ENCODE data around the gene SLC25A22.
A peak's percentile ranks its signal among the peaks of the same experiment; 100 is the strongest.

Gene SLC25A22

DNA sequence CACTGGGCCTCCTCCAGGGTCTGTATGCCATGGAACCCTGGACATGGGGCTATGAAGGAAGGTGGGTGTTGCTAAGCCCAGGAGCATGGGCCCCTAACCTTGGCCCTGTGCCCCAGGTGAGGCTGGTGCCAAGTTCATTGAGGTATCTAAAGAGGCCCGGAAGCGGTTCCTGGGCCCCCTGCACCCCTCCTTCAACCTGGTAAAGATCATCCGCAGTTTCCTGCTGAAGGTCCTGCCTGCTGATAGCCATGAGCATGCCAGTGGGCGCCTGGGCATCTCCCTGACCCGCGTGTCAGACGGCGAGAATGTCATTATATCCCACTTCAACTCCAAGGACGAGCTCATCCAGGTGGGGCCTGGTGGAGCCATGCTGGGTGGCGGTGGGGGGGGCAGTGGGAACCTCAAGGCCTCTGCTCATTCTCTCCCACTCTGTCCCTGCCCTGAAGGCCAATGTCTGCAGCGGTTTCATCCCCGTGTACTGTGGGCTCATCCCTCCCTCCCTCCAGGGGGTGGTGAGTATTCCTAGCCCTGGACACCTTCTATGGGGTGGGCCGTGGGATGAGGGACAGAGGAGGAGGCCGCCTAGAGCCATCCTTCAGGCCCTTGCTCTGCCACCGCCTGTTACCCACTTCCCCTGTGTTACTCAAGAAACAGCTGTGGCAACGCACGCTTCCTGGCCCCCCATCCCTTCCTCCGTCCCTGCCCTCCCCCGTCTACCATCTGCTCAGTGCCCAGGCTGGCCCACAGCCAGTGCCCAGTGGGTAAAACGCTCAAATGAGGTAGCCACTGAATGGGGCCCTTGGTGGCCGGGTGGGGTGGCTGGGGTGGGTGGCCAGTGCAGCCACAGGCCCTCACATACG lies 23.7 kb upstream of the SLC25A22 start:
- DNase-seq = no peak

DNA sequence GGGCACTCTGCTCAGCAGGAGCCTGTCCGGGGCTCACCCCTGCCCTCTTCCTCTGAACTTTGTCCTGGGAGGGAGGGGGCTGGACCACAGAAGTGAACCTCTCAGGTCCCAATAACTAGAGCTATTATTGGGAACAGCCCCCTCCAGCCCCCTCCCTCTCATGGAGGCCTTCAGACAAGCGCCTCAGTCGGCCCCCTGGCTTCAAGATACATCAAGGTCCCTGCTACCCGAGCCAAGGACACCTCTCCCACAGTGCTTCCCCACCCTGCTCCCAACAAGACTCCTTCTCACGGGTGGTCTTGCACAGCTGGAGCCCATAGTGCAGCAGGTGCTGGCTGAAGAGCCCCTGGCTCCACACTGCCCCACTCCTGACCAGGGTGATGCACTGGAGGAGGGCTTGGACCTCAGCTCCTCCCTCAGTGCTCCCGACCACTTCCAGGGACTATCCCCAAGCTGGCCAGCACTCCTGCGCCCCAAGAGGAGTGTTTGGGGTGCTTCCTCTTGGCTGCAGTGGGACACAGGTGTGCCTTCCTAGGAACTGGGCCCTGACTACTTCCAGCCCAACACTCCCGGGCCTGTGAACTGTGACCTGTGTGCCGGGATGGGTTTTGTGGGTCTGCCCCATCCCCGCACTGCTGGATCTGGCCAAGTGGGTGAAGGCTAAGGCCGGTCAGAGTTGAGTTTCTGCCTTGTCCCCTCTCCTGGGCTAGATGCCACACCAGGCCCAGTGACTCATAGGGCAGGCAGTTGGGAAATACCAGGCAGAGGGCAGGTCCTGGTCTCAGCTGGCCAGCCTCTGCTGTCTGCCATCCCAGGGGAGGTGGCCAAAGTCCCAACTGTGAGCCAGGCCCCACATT lies 22.8 kb upstream of the SLC25A22 start:
- DNase-seq = no peak

DNA sequence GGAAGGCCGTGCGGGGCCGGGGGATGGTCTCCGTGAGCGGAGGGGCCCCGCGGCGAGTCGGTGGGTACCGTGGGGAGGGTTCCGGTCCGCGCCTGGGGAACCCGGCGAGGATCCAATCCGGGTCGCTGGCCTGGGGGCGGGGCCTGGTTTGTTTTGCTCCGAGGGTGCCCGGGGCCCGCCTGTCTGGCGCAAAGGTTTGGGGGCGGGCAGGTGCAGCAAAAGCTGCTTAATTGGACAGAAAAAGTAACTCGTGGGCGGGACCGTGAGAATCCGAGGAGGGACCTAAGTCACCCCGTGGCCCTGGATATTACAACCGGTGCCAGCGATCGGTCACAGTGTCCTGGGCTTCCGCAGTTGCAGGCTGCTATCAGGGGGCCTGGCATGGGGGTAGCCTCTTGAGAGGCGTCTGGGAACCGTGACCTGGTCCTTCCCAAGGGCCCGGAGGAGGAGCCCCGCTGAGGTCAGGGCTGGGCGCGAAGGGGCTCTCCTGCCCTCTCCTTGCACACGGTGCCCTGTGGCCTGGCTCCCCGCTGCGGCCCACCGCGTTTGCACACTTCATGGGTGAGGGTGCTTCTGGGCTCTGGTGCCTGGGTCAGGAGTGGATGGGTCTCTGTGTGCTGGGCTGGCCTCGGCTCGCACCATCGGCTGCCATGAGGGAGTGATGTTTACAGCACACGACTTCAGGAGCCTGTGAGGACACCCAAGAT lies 22.0 kb upstream of the SLC25A22 start:
- DNase-seq = peak; percentile 72

DNA sequence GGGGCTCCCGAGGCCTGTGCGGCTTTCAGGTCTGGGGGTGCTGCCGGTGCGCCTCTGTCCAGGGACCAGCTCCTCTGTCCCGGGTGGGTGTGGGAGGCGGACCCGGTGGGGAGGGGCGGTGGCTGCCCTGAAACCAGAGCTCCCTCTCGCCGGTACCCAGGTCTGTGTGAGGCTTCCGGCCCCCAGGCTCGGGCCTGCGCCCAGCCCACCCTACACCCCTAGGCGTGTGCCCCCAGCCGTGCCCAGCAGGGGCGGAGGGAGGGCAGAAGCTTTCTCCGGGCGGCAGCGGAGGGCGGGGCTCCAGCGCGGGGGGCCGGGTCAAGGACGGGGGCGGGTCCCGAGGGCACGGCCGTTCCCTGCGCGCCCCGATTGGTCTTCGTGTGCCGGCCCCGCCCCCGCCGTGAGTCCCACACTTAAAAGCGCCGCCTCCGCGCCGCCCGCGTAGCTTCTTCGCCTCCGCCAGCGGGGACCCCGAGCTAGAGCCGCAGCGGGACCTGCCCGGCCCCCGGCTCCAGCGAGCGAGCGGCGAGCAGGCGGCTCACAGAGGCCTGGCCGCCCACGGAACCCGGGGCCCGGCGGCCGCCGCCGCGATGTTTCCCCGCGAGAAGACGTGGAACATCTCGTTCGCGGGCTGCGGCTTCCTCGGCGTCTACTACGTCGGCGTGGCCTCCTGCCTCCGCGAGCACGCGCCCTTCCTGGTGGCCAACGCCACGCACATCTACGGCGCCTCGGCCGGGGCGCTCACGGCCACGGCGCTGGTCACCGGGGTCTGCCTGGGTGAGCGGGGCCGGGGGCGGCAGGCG lies 21.2 kb upstream of the SLC25A22 start:
- DNase-seq = peak; percentile 93

DNA sequence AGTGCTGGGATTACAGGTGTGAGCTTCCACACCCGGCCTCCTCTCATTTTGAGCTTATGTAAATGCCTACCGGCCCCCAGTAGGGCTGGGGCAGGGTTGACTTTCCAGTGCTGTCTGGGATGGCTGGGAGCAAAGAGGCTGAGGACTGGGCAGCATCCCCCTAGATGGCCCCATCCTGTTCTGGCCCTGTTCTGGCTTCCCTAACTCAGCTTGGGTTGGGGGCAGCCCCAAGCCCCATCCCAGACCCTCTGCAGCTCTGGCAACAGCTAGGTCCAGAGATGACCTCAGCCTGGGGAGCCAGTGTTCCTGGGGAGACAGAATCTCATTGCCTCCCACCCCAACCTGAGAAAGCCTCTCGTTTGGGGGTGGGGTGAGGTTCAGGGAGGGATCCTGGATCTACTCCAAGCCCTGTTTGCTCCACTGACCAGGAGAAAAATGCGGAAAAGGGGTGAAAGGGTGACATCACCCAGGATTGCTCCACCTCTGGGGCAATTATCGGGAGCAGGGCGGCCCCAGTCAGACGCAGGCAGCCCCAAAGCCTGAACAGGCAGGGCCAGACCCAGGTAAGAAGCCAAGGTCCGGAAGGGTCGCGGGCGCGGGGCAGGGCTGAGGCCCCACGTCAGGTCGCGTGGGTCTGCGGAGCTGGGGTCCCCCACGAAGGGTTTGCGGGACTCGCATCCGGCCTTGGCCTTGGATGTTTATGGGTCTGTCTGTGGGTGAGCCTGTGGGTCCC lies 20.5 kb upstream of the SLC25A22 start, which contains the start of gene PNPLA2:
PNPLA2 (plus strand) TSS at position 519 of the 733 bp plus-strand sequence. CDS start 805 bp downstream, outside the sequence.
- DNase-seq = no peak

DNA sequence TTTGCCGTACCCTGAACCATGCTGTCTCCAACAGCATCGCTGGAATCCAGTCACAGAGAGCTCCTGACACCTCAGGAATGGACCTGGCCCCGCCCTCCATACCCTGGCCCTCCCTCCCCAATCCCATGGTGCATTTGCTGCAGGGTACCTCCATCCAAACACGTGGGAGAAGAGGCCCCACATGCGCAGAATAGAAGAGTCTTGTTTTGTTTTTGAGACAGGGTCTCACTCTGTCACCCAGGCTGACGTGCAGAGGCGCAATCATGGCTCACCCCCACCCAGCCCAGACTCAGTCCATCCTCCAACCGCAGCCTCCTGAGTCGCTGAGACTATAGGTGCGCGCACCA lies 18.3 kb upstream of the SLC25A22 start:
- no peak for DNase-seq

DNA sequence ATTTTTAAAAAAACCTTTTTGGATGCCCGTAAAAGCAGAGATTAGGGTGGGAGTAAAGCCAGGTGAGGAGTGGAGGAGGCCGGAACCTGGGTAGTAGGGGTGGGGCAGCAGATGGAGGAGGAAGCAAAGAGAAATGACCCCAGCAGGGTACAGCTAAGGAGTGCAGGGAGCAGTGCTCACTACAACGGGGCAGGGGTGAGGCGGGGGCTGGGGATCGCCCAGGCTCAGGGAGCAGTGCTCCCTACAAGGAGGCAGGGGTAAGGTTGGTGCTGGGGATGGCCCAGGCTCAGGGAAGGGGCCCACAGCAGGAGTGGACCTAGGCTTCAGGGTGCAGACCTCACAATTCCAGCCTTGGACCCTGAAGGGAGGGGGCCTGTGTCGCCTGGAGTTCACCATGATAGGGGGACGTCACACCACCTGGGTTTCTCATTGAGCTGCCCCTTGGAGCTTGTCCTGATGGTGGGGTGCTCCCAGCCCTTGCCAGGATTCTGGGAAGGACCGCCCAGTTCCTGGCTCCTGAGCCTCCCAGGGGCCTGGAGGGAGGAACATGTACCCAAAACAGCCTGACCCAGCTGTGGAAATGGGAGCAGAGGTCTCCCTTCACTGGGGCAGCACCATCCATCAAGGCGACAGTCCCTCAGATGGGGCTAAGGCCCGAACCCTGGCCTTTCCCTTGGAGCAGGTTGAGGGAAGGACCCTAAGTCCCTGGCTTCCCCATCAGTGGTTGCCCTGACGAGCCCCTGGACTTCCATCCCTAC lies 17.8 kb upstream of the SLC25A22 start:
- no peak for DNase-seq

DNA sequence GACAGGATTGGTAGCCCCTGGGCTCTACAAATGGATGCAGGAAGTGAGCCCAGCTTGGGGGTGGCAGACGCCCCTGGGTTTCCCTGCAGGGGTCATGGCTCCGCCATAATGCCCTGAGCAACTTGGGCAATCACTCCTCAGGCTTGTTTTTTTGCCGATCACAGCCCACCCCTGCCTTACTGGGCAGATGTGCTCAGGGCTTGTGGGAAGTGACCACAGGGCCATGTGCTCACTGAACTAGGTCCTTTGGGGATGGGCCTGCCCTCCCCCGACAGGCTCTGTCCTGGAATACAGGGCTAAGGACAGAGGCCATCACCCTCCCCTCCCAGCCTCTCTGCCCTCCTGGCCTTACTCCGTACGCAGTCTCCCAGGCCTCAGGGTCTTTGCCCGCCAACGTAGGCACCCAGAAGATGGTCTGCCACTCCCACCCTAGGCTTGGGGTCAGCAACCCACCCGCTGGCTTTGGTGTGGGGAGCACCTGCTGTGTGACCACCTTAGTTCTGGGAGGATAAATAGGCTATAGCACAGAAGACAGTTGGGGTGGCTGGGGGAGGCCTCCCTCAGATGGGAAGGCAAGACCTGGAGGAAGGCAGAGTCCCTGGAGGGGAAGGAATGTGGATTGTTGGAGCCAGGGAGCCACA lies 15.5 kb upstream of the SLC25A22 start:
- no peak for DNase-seq

DNA sequence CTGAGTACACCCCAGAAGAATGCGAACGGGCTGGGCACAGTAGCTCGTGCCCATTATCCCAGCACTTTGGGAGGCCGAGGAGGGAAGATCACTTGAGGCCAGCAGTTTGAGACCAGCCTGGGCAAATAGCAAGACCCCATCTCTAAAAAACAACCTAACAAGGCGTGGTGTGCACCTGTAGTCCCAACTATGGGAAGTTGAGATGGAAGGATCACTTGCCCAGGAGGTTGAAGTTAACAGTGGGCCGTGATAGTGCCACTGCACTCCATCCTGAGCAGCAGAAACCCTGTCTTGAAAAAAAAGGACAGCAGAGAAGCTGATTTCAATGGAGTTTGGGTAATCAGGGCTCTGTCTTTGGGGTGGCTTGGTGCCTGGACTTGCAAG lies 15.0 kb upstream of the SLC25A22 start:
- DNase-seq = no peak

DNA sequence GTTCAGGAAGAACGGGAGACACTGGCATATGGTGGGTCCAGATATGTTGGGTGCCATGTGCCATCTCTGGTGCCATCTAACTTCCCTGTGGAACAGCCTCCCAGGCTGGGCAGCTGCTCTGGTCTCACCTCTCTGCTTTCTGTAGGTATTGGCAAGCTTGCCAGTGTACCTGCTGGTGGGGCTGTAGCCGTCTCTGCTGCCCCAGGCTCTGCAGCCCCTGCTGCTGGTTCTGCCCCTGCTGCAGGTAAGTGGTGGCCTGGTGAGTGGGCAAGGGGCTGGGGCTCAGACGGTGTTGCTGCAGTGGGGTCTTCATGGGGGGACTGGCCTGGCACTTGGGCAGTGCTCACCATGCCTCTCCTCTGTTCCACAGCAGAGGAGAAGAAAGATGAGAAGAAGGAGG lies 14.3 kb upstream of the SLC25A22 start:
- DNase-seq = no peak

DNA sequence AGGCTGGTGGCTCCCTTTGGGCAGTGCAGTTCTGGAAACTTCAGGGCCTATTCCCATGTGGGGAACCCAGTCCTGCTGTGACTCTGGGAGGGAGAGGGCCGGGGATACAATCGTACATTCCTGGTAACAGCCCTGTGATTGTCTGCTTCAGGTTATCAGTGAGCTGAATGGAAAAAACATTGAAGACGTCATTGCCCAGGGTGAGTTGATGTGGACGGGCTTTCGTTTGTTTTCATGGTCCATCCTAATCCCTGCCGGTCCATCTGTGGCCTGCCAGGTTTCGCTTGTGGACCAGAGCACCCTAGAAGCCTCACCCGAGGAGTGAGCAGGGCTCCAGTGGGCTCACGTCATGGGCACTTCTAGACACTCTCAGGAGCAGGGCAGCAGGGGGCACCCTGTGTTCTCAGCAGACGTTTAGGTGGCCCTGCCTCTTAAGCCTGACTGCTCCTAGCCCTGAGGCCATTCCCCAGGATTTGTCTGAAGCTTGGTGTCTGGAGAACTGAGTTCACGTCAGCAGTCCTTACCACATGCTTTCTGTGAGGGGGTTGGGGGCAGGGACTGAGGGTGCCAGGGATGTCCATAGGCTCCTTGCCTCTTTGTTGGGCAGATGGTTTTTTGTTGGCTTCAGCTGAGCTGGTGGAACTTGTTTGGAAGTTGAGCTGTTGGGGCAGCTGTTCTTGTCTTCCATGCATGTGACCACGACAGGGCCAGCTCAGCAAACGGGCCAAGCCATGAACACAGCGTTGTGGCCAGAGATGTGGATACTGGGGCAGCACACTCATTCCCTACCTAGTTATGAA lies 13.6 kb upstream of the SLC25A22 start:
- DNase-seq = no peak

DNA sequence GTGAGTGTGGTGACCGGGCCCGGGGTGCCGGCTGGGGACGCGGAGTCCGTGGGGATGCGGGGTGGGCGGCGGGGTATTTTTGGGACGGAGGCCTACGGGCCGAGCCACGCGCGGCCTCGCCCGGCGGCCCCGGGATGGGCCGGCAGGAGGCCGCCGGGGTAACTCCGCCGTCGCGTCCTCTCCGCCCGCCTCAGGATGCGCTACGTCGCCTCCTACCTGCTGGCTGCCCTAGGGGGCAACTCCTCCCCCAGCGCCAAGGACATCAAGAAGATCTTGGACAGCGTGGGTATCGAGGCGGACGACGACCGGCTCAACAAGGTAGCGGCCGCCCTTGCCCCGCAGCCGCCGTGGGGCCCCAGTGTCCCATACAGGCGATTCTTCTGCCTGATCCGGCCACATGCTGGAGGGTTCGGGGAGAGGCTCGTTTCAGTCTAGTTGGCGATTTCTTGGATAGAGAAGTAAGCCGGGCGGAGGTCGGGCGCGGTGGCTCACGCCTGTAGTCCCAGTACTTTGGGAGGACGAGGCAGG lies 12.0 kb upstream of the SLC25A22 start:
- DNase-seq = no peak

DNA sequence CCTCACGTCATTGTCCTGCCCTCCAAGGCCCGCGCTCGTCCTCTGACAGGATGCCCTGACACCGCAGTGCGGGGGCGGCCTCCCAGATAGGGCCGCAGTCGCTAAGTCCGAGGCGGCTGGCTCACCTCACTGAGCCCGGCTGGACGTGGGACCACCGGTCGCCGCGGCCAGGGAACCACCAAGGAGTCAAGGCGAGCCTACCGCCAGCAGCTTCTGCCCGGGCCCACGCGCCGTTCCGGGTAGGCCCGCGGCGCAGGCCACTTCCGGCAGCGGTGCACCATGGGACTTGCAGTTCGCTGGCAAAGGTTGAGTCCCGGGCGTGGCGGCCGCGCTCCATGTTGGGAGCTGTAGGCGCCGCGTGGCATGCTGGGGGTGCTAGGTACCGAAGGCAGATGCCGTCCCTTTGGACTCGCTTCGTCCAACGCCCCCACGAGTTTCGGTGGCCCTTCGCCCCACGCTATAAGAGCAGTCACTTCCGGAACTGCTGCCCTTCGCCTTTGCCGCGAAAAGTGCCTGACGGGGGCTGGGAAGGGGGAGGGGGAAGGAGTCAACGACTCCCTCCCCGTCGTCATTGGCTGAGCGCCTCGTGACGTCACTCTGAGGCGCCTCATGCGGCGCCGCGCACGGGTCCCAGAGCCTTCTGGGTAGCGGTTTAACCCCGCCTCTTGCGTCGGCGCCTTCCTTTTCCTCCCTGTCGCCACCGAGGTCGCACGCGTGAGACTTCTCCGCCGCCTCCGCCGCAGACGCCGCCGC lies 11.4 kb upstream of the SLC25A22 start, which contains the start of gene RPLP2:
RPLP2 (plus strand) TSS at position 681 of the 753 bp plus-strand sequence. CDS start 268 bp downstream, outside the sequence.
- peak; percentile 100 for DNase-seq

DNA sequence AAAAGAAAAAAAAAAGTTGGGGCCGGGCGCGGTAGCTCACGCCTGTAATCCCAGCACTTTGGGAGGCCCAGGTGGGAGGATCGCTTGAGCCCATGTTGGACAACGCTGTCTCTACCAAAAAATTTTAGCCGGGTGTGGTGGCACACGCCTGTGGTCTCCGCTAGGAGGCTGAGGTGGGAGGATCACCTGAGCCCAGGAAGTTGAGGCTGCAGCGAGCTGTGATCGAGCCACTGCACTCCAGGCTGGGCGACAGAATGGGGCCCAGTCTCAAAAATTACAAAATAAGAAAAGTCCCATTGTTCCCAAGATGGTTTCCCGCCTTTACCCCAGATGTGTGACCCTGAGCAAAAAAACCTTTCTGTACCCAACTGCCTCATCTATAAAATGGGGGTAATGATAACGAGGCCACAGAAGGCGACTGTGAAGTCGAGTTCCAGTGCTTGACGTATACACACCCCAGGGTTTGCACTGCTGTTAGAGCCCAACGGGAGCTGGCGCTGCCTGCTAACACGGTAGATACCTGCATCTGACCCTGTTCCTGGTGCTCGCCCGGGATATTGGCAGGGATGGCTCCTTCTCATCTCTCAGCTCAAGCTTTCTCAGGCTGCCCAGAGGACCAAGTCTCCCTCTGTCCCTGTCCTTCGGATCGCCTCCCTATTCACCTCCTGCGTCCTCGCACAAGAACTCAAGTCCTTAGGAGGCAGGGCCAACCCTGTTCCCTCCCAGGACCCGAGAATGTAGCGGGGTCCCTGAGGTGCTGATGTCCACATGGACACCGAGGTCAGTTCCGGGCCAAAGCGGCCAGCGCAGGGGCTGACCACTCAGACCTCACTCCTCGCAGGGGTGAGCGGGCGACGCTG lies 10.6 kb upstream of the SLC25A22 start:
- DNase-seq = no peak

DNA sequence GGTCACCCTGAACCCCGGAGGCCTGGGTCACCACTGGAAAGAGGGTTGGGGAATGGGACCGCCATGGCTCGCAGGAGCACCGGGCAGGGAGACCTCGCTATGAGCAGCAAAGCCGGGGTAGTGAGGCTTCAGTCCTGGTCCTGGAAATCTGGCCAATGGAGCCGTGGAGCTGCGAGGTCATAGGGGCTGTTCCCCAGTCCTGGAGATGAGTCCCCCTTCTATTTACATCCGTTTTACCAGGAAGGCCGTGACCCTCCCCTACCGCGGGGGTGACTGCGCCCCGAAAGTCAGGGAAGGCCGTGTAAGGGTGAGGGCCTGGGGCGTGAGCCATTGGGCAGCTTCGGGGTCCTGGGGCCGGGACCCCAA lies 6.5 kb upstream of the SLC25A22 start:
- DNase-seq = no peak

DNA sequence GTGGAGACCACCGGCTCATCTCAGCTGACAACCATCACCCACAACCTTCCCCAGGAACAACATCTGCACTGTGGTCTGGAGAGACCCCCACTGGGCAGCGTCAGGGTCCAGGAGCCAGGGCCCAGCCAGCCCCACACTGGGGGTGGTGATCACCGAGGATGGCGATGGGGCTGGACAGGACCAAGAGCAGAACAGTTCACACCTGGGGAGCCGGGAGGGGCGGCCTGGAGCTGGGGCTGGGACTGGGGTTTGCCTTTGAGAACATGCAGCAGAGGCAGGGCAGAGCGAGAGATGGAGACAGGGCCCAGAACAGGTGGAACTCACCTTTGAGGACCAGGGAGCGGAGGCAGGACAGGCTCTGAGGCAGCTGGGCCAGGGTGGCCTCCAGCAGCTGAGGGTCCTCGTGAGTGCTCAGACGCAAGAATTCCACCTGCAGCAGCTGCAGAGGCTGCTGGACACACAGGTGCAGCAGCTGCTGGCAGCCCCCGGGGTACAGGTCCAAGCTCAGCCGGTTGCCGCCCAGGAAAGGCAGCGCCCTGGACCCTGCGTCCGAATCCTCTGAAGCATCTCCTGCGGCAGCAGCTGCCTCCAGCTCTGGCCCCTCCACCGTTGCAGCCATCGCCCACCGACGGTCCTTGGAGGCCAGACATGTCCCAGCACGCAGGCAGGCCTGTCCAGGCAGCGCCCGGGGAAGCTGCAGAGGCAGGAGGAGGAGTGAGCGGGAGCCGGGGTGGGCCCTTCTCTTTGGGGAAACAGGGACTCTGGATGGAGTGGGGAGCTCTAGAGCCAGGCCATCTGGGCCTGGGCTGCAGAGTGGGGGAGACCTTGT lies 5.9 kb upstream of the SLC25A22 start:
- DNase-seq = no peak

DNA sequence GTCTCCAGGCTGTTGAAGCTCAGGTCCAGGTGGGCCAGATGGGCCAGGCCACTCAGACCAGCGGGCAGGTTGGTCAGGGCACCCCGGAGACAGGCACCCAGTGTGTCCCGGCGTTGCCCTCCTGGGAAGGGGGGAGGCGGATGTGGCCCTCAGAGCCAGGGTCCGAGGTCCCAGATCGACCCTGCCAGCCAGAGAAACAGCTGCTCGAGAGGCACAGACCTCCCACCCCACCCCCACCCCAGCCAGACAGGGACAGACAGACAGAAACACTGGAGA lies 5.3 kb upstream of the SLC25A22 start:
- DNase-seq = no peak
